Measurements from ENCODE around the gene TEC. TPM values are rescaled to one million over a fixed set of nuclear protein-coding genes. Genes with fewer than 3 reads are reported as not detected.

The TEC gene
- total and polyA plus RNA-seq, 2 experiments from 2014 or later, result 2.9 to 3.0 TPM

DNA sequence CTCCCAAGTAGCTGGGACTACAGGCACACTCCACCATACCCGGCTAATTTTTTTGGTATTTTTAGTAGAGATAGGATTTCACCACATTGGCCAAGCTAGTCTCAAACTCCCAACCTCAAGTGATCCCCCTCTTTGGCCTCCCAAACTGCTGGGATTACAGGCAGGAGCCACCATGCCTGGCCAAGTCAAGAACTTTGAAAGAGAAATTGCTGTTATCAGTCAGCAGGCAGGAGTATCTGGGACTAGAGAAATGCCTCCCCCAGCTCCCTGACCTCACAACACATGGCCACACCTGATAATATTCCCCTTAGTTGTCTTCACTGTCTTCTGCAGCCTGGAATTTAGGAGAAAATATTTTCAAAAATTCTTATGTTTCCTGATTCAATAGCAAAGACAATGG is 143.0 kb downstream of the TEC start:
- Histone ChIP-seq H3K9me2 (ENCODE audit: insufficient read depth) (no peaks in the 10 kb centered on the region), H3K4me1 (ENCODE audit: insufficient read depth) (peaks cover 7% of the 10 kb centered on the region), H3K4me2 (peak overlapping the region; percentile 54), H3F3A (replicated peaks; ENCODE audit: low read depth) (no peaks in the 10 kb centered on the region), H3K79me2 (replicated peaks; ENCODE audit: insufficient read depth) (no peaks in the 10 kb centered on the region), H2AFZ (no peak overlapping the region), H3K27ac (ENCODE audit: low read depth) (peak overlapping the region; percentile 89), H3K4me3 (no peak overlapping the region), H3K27me3 (ENCODE audit: insufficient read depth) (no peaks in the 10 kb centered on the region), H3K36me3 (ENCODE audit: insufficient read depth) (no peaks in the 10 kb centered on the region), H4K20me1 (replicated peaks; ENCODE audit: insufficient read depth) (no peaks in the 10 kb centered on the region)
- H3K4me1 Mint-ChIP-seq, result peaks cover 45% of the 10 kb centered on the region
- TF ChIP-seq, protein P1, sequence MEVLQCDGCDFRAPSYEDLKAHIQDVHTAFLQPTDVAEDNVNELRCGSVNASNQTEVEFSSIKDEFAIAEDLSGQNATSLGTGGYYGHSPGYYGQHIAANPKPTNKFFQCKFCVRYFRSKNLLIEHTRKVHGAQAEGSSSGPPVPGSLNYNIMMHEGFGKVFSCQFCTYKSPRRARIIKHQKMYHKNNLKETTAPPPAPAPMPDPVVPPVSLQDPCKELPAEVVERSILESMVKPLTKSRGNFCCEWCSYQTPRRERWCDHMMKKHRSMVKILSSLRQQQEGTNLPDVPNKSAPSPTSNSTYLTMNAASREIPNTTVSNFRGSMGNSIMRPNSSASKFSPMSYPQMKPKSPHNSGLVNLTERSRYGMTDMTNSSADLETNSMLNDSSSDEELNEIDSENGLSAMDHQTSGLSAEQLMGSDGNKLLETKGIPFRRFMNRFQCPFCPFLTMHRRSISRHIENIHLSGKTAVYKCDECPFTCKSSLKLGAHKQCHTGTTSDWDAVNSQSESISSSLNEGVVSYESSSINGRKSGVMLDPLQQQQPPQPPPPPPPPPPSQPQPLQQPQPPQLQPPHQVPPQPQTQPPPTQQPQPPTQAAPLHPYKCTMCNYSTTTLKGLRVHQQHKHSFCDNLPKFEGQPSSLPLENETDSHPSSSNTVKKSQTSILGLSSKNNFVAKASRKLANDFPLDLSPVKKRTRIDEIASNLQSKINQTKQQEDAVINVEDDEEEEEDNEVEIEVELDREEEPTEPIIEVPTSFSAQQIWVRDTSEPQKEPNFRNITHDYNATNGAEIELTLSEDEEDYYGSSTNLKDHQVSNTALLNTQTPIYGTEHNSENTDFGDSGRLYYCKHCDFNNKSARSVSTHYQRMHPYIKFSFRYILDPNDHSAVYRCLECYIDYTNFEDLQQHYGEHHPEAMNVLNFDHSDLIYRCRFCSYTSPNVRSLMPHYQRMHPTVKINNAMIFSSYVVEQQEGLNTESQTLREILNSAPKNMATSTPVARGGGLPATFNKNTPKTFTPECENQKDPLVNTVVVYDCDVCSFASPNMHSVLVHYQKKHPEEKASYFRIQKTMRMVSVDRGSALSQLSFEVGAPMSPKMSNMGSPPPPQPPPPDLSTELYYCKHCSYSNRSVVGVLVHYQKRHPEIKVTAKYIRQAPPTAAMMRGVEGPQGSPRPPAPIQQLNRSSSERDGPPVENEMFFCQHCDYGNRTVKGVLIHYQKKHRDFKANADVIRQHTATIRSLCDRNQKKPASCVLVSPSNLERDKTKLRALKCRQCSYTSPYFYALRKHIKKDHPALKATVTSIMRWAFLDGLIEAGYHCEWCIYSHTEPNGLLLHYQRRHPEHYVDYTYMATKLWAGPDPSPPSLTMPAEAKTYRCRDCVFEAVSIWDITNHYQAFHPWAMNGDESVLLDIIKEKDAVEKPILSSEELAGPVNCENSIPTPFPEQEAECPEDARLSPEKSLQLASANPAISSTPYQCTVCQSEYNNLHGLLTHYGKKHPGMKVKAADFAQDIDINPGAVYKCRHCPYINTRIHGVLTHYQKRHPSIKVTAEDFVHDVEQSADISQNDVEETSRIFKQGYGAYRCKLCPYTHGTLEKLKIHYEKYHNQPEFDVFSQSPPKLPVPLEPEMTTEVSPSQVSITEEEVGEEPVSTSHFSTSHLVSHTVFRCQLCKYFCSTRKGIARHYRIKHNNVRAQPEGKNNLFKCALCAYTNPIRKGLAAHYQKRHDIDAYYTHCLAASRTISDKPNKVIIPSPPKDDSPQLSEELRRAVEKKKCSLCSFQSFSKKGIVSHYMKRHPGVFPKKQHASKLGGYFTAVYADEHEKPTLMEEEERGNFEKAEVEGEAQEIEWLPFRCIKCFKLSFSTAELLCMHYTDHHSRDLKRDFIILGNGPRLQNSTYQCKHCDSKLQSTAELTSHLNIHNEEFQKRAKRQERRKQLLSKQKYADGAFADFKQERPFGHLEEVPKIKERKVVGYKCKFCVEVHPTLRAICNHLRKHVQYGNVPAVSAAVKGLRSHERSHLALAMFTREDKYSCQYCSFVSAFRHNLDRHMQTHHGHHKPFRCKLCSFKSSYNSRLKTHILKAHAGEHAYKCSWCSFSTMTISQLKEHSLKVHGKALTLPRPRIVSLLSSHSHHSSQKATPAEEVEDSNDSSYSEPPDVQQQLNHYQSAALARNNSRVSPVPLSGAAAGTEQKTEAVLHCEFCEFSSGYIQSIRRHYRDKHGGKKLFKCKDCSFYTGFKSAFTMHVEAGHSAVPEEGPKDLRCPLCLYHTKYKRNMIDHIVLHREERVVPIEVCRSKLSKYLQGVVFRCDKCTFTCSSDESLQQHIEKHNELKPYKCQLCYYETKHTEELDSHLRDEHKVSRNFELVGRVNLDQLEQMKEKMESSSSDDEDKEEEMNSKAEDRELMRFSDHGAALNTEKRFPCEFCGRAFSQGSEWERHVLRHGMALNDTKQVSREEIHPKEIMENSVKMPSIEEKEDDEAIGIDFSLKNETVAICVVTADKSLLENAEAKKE (CRISPR knock-in tag; IDR thresholded peaks at IDR 0.05), result no peak
- TF ChIP-seq, protein P2, sequence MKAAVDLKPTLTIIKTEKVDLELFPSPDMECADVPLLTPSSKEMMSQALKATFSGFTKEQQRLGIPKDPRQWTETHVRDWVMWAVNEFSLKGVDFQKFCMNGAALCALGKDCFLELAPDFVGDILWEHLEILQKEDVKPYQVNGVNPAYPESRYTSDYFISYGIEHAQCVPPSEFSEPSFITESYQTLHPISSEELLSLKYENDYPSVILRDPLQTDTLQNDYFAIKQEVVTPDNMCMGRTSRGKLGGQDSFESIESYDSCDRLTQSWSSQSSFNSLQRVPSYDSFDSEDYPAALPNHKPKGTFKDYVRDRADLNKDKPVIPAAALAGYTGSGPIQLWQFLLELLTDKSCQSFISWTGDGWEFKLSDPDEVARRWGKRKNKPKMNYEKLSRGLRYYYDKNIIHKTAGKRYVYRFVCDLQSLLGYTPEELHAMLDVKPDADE (IDR thresholded peaks at IDR 0.05), result no peak
- TF ChIP-seq NANOG (IDR thresholded peaks at IDR 0.05; ENCODE audit: borderline replicate concordance) (no peak), ZNF114 (CRISPR knock-in tag; IDR thresholded peaks at IDR 0.05) (no peak), EZH2phosphoT487 (IDR thresholded peaks at IDR 0.05; ENCODE audit: unreplicated experiment) (no peak), EZH2 (IDR thresholded peaks at IDR 0.05; ENCODE audit: low read depth, unreplicated experiment) (no peak), POLR2AphosphoS5 (IDR thresholded peaks at IDR 0.05; ENCODE audit: low read depth) (no peak), CREB1 (CRISPR knock-in tag; IDR thresholded peaks at IDR 0.05; ENCODE audit: low read depth) (no peak), STAT1 (IDR thresholded peaks at IDR 0.05; ENCODE audit: unreplicated experiment) (no peak), ZNF331 (CRISPR knock-in tag; IDR thresholded peaks at IDR 0.05; ENCODE audit: low read depth) (no peak), JUNB (IDR thresholded peaks at IDR 0.05; ENCODE audit: unreplicated experiment) (no peak)
- TF ChIP-seq, protein P3, sequence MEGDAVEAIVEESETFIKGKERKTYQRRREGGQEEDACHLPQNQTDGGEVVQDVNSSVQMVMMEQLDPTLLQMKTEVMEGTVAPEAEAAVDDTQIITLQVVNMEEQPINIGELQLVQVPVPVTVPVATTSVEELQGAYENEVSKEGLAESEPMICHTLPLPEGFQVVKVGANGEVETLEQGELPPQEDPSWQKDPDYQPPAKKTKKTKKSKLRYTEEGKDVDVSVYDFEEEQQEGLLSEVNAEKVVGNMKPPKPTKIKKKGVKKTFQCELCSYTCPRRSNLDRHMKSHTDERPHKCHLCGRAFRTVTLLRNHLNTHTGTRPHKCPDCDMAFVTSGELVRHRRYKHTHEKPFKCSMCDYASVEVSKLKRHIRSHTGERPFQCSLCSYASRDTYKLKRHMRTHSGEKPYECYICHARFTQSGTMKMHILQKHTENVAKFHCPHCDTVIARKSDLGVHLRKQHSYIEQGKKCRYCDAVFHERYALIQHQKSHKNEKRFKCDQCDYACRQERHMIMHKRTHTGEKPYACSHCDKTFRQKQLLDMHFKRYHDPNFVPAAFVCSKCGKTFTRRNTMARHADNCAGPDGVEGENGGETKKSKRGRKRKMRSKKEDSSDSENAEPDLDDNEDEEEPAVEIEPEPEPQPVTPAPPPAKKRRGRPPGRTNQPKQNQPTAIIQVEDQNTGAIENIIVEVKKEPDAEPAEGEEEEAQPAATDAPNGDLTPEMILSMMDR (conservative IDR thresholded peaks at IDR 0.05; ENCODE audit: low read depth in 2 of 2), result no peak
- TF ChIP-seq, protein P4, sequence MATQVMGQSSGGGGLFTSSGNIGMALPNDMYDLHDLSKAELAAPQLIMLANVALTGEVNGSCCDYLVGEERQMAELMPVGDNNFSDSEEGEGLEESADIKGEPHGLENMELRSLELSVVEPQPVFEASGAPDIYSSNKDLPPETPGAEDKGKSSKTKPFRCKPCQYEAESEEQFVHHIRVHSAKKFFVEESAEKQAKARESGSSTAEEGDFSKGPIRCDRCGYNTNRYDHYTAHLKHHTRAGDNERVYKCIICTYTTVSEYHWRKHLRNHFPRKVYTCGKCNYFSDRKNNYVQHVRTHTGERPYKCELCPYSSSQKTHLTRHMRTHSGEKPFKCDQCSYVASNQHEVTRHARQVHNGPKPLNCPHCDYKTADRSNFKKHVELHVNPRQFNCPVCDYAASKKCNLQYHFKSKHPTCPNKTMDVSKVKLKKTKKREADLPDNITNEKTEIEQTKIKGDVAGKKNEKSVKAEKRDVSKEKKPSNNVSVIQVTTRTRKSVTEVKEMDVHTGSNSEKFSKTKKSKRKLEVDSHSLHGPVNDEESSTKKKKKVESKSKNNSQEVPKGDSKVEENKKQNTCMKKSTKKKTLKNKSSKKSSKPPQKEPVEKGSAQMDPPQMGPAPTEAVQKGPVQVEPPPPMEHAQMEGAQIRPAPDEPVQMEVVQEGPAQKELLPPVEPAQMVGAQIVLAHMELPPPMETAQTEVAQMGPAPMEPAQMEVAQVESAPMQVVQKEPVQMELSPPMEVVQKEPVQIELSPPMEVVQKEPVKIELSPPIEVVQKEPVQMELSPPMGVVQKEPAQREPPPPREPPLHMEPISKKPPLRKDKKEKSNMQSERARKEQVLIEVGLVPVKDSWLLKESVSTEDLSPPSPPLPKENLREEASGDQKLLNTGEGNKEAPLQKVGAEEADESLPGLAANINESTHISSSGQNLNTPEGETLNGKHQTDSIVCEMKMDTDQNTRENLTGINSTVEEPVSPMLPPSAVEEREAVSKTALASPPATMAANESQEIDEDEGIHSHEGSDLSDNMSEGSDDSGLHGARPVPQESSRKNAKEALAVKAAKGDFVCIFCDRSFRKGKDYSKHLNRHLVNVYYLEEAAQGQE (IDR thresholded peaks at IDR 0.05; ENCODE audit: unreplicated experiment), result no peak
- ATAC-seq (no peak), DNase-seq (ENCODE audit: low spot score) (no peak)
- peaks cover 4% of the 10 kb centered on the region; the same call in 1 of the 3 replicates for H3K36me3 Mint-ChIP-seq (ENCODE audit: low read depth)
- peaks cover 9% of the 10 kb centered on the region for H3K27me3 Mint-ChIP-seq (ENCODE audit: insufficient read depth, low read depth, poor library complexity)
- H3K27ac Mint-ChIP-seq, result peak overlapping the region; percentile 87
- H3K4me3 Mint-ChIP-seq, result peak overlapping the region; percentile 56; the same call in 2 of the 3 replicates
- 0 out of 3 replicates have a peak, but pooled peaks cover 3% of the 10 kb centered on the region for H3K9me3 Mint-ChIP-seq
